22Rv1 (cell line): ENCODE measurements around the gene ANO2.

ENCODE experiments used
- ZFX ChIP-seq: fragments of 450-650 bp; IDR thresholded peaks from 2 replicates; pipeline ENCODE4 v1.6.1; 2017; ENCODE audit warnings: antibody characterized with exemption, borderline replicate concordance
- TF ChIP-seq, protein P1 (sequence below): fragments of 450-650 bp; IDR thresholded peaks from 2 replicates; pipeline ENCODE4 v1.5.1; 2017; ENCODE audit warnings: mild to moderate bottlenecking

DNA sequence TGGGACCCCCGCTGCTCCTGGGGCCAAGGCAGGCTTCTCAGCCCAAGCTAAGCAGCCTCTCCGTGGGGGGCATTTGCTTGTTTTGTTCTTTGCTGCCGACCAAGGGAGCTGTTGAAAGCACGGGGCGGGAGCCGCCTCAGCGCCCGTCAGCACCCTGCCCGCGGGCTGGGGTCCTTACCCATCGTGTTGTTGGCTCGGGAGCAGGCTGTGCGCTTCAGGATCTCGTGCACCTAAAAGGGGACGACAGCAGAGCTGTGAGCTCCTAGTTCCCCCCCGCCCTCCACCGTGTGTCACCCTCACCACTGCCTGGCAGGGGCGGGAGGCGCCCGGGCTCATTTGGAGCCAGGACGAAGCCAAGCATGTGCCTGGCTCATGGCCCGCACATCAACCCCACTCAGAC is 117.5 kb downstream of the ANO2 start:
- TF ChIP-seq, protein P1, sequence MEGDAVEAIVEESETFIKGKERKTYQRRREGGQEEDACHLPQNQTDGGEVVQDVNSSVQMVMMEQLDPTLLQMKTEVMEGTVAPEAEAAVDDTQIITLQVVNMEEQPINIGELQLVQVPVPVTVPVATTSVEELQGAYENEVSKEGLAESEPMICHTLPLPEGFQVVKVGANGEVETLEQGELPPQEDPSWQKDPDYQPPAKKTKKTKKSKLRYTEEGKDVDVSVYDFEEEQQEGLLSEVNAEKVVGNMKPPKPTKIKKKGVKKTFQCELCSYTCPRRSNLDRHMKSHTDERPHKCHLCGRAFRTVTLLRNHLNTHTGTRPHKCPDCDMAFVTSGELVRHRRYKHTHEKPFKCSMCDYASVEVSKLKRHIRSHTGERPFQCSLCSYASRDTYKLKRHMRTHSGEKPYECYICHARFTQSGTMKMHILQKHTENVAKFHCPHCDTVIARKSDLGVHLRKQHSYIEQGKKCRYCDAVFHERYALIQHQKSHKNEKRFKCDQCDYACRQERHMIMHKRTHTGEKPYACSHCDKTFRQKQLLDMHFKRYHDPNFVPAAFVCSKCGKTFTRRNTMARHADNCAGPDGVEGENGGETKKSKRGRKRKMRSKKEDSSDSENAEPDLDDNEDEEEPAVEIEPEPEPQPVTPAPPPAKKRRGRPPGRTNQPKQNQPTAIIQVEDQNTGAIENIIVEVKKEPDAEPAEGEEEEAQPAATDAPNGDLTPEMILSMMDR = no peak
- no peak for TF ChIP-seq ZFX
